ENCODE results near the gene CYB5A. TPM values are rescaled to one million over a fixed set of nuclear protein-coding genes. Genes with fewer than 3 reads are reported as not detected.
A peak's percentile ranks its signal among the peaks of the same experiment; 100 is the strongest.

CYB5A gene
- total and polyA plus RNA-seq, 2 donors from 2014 or later: 243 to 1,143 TPM

DNA sequence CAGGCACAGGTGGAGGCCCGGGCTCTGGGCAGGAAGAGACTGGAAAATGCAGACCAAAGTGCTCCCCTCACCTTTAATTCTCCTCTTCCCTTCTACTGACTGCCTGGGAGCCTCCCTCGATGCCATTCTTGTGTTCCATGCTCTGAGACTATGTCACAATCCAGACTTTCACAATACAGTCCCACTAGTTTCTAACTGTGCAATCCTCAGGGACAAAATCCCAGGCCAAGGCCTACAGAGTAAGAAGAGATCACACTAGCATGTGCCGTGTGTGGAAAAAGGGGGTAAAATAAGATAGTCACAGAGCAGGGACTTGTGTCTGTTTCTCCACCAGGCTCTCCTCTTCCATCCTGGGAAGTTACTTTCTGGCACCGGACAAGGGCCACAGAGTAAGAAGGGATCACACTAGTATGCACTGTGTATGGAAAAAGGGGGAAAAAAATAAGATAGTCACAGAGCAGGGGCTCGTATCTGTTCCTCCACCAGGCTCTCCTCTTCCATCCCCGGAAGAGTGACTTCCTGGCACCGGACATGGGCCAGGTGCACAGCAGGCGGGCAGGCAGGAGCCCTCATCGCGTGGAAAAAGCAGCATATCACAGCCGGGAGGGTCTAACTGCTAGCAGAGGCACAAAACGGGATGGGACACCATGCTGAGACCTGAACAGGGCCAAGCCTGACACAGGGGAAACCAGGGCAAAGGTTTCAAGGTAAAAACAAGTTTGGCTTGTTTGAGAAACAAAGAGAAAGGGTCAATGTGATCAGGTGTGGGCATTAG lies 9.6 kb downstream of the CYB5A start:
- no peak for DNase-seq
- H3K9ac ChIP-seq (ENCODE audit: low read length in 3 of 3): peak overlapping the region in 2 of 3 donors; percentile 33 to 73
- H3K4me1 ChIP-seq (ENCODE audit: control insufficient read depth in 2 of 3, insufficient read depth in 2 of 3, low read depth in 1 of 3, low read length in 3 of 3): peaks cover 0 to 66% (median 65%) of the 10 kb centered on the region in 3 donors
- H3K9me3 ChIP-seq (ENCODE audit: control insufficient read depth in 2 of 3, insufficient read depth in 1 of 3, low read length in 3 of 3): no peaks in the 10 kb centered on the region
- intact Hi-C loops (cut with DNase I): loop anchor here (5.0 kb wide), 1 partner anchor 35 kb away; no protein-coding TSS in a partner anchor
- H3K36me3 ChIP-seq (ENCODE audit: control insufficient read depth in 2 of 3, insufficient read depth in 3 of 3, low read length in 3 of 3): peaks cover 0 to 18% (median 10%) of the 10 kb centered on the region in 3 donors
- no peaks in the 10 kb centered on the region for H3K27me3 ChIP-seq (ENCODE audit: control insufficient read depth, insufficient read depth, low read length)
- H3K4me3 ChIP-seq (ENCODE audit: low read length in 3 of 3): peak overlapping the region in 2 of 3 donors; percentile 2 to 28
- TF ChIP-seq, protein P1, sequence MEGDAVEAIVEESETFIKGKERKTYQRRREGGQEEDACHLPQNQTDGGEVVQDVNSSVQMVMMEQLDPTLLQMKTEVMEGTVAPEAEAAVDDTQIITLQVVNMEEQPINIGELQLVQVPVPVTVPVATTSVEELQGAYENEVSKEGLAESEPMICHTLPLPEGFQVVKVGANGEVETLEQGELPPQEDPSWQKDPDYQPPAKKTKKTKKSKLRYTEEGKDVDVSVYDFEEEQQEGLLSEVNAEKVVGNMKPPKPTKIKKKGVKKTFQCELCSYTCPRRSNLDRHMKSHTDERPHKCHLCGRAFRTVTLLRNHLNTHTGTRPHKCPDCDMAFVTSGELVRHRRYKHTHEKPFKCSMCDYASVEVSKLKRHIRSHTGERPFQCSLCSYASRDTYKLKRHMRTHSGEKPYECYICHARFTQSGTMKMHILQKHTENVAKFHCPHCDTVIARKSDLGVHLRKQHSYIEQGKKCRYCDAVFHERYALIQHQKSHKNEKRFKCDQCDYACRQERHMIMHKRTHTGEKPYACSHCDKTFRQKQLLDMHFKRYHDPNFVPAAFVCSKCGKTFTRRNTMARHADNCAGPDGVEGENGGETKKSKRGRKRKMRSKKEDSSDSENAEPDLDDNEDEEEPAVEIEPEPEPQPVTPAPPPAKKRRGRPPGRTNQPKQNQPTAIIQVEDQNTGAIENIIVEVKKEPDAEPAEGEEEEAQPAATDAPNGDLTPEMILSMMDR (IDR thresholded peaks at IDR 0.05; ENCODE audit: borderline replicate concordance, extremely low read depth, insufficient read depth): no peak
- no peak for FAIRE-seq
- peak overlapping the region; percentile 53 to 85 for H3K27ac ChIP-seq (ENCODE audit: low read depth in 2 of 2, low read length in 2 of 2)

- FAIRE-seq (no peak), DNase-seq (peak in 1 of 5 donors; percentile 40)
- TF ChIP-seq, protein P1 (IDR thresholded peaks at IDR 0.05; ENCODE audit: borderline replicate concordance, extremely low read depth, insufficient read depth): no peak
- intact Hi-C loops (cut with DNase I): loop anchor here (5.0 kb wide), 1 partner anchor 34 kb away; no protein-coding TSS in a partner anchor
- peaks cover 0 to 20% (median 11%) of the 10 kb centered on the region in 3 donors for H3K36me3 ChIP-seq (ENCODE audit: control insufficient read depth in 2 of 3, insufficient read depth in 3 of 3, low read length in 3 of 3)
- peak overlapping the region; percentile 53 to 66 for H3K27ac ChIP-seq (ENCODE audit: low read depth in 2 of 2, low read length in 2 of 2)
- H3K9ac ChIP-seq (ENCODE audit: low read length in 3 of 3): peak overlapping the region in 1 of 3 donors; percentile 73
- H3K4me1 ChIP-seq (ENCODE audit: control insufficient read depth in 2 of 3, insufficient read depth in 2 of 3, low read depth in 1 of 3, low read length in 3 of 3): peaks cover 0 to 69% (median 68%) of the 10 kb centered on the region in 3 donors
- no peaks in the 10 kb centered on the region for H3K9me3 ChIP-seq (ENCODE audit: control insufficient read depth in 2 of 3, insufficient read depth in 1 of 3, low read length in 3 of 3)
- no peaks in the 10 kb centered on the region for H3K27me3 ChIP-seq (ENCODE audit: control insufficient read depth, insufficient read depth, low read length)
- H3K4me3 ChIP-seq (ENCODE audit: low read length in 3 of 3): no peak overlapping the region
These were observed 10.5 kb downstream of the CYB5A start for GRCh38 chr18:74281011-74281979.

GRCh38 chr18:74278983-74279382 lies 12.8 kb downstream of the CYB5A start:
- peaks cover 0 to 16% (median 9%) of the 10 kb centered on the region in 3 donors for H3K36me3 ChIP-seq (ENCODE audit: control insufficient read depth in 2 of 3, insufficient read depth in 3 of 3, low read length in 3 of 3)
- peaks cover 0 to 65% (median 61%) of the 10 kb centered on the region in 3 donors for H3K4me1 ChIP-seq (ENCODE audit: control insufficient read depth in 2 of 3, insufficient read depth in 2 of 3, low read depth in 1 of 3, low read length in 3 of 3)
- DNase-seq: no peak
- no peaks in the 10 kb centered on the region for H3K27me3 ChIP-seq (ENCODE audit: control insufficient read depth, insufficient read depth, low read length)
- no peak overlapping the region for H3K4me3 ChIP-seq (ENCODE audit: low read length in 3 of 3)
- H3K27ac ChIP-seq (ENCODE audit: low read depth in 2 of 2, low read length in 2 of 2): peak overlapping the region; percentile 87 to 88
- no peak for FAIRE-seq
- intact Hi-C loops (cut with DNase I): no loop called here
- TF ChIP-seq, protein P1 (IDR thresholded peaks at IDR 0.05; ENCODE audit: borderline replicate concordance, extremely low read depth, insufficient read depth): no peak
- H3K9me3 ChIP-seq (ENCODE audit: control insufficient read depth in 2 of 3, insufficient read depth in 1 of 3, low read length in 3 of 3): no peaks in the 10 kb centered on the region
- H3K9ac ChIP-seq (ENCODE audit: low read length in 3 of 3): no peak overlapping the region

Measured in kidney (tissue), 14 donors.